HG03460 (cell line): ENCODE measurements around the gene ZP3.
"Not testable (repeated sequence)": the region's sequence is repeated elsewhere in the genome, so short reads cannot be mapped to it uniquely, and the experiment has no call there.

Experiments
- ATAC-seq: cut with Tn5 transposase; IDR thresholded peaks from one replicate; pipeline ENCODE4 v1.9.1; 2021; ENCODE audit not compliant: unreplicated experiment

Gene ZP3

GRCh38 chr7:76480403-76481253 lies 55.9 kb downstream of the ZP3 start:
- not testable (repeated sequence) for ATAC-seq

GRCh38 chr7:76482660-76483059 lies 57.9 kb downstream of the ZP3 start:
- not testable (repeated sequence) for ATAC-seq

- ATAC-seq: not testable (repeated sequence)
Measured at GRCh38 chr7:76483081-76483480, 58.3 kb downstream of the ZP3 start.

- ATAC-seq: not testable (repeated sequence)
Measured at GRCh38 chr7:76484456-76484855, 59.7 kb downstream of the ZP3 start.

GRCh38 chr7:76485822-76486610 lies 61.3 kb downstream of the ZP3 start:
- peak; percentile 12 for ATAC-seq

- ATAC-seq: peak; percentile 99
Measured at GRCh38 chr7:76486618-76487017, 61.9 kb downstream of the ZP3 start.

GRCh38 chr7:76487969-76488368 lies 63.2 kb downstream of the ZP3 start:
- ATAC-seq: not testable (repeated sequence)
